ENCODE data around the gene IL1RN. TPM values are rescaled to one million over a fixed set of nuclear protein-coding genes. Genes with fewer than 3 reads are reported as not detected.

The IL1RN gene
- total and polyA plus RNA-seq, 2 donors (not counting 3 experiments of a cell fraction or from before 2014, with no cell fraction given) = not detected

DNA sequence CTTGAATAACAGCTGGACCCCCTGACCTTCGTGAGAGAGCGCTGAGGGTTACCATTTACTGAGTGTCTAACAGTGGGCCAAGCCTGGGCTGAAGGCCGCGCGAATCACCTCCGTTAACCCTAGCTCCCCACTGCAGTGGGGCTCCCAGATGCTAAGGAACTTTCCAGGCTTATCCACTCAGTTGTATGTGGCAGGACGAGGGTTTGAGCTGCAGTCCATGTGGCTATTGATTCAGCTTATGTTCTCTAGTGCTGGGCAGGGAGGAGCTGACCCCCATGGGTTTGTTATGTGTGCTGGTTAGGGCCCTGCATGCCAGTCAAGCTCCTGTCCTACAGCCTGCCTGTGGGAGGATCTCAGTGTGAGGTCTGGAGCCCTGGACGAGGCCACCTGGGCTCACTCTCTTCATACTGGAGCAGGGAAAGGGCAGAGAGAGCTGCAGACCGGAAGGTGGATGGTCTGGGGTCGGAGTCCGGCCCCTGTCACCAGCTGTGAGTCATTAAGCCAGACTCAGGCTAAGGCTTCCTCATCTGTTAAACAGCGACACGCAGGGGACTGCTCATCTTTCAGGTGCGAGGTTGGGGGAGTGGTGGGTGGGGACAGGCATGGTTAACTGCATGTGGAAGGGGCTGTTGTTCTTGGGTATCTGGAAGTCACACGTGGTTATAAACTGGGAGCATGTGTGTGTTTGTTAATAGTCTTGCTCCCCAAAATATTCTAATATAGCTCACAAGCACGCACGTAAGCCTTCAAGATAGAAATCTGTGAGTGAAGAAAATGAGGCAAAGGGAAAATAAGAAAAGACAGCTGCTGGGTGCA lies 52.9 kb downstream of the IL1RN start:
- dilution Hi-C loops (cut with MboI; ENCODE audit: extremely low pct_ligation_motif_present, low sequenced_read_pairs) = no loop called here
- Histone ChIP-seq H4K20me1 (replicated peaks; ENCODE audit: control insufficient read depth, extremely low read depth, insufficient read depth, low read length) (no peaks in the 10 kb centered on the region), H3K27ac (ENCODE audit: insufficient read depth, low read depth, low read length) (no peak overlapping the region), H3K4me3 (replicated peaks in 1 of 3; ENCODE audit: insufficient read depth in 1 of 3, low read depth in 1 of 3, low read length in 3 of 3) (no peak overlapping the region), H3K27me3 (ENCODE audit: control insufficient read depth in 2 of 2, insufficient read depth in 2 of 2, low read length in 2 of 2) (peaks cover 0 to 2% of the 10 kb centered on the region in 2 experiments), H3K36me3 (ENCODE audit: control insufficient read depth in 2 of 2, extremely low read depth in 1 of 2, insufficient read depth in 2 of 2, low read length in 2 of 2) (no peaks in the 10 kb centered on the region), H3K4me1 (ENCODE audit: control insufficient read depth, extremely low read depth, insufficient read depth, low read length) (no peaks in the 10 kb centered on the region), H3K79me2 (ENCODE audit: control insufficient read depth, insufficient read depth, low read length) (no peaks in the 10 kb centered on the region), H3K9me1 (replicated peaks; ENCODE audit: control insufficient read depth, extremely low read depth, insufficient read depth, low read length) (no peaks in the 10 kb centered on the region), H2AFZ (ENCODE audit: low read depth, low read length) (no peak overlapping the region), H3K9ac (replicated peaks; ENCODE audit: extremely low read depth, insufficient read depth, low read length) (no peak overlapping the region), H3K4me2 (ENCODE audit: insufficient read depth, low read length) (no peak overlapping the region), H3K9me3 (replicated peaks; ENCODE audit: control insufficient read depth, insufficient read depth, low read length) (no peaks in the 10 kb centered on the region)
- ChIA-PET CTCF (interaction anchor here (1.0 to 4.2 kb wide), 6 partner anchors 12 to 43 kb away, joined by 3 to 29 read pairs (median 4); no protein-coding TSS in a partner anchor), POLR2A (no interaction called here)
- DNase-seq (ENCODE audit: low read depth, low spot score) (no peak), FAIRE-seq (no peak)
- intact Hi-C loops (cut with micrococcal nuclease) = no loop called here
- no TSS peak for BruUV-seq (replicated peaks)
- no peak for TF ChIP-seq EZH2 (IDR thresholded peaks at IDR 0.05; ENCODE audit: borderline replicate concordance, low read depth, low read length, severe bottlenecking)
- no peak for TF ChIP-seq POLR2AphosphoS5 (IDR thresholded peaks at IDR 0.05; ENCODE audit: insufficient read depth, low read depth, low read length)
- no peak for TF ChIP-seq MYC (IDR thresholded peaks at IDR 0.05; ENCODE audit: low read depth, low read length)
- TF ChIP-seq GATA2 (IDR thresholded peaks at IDR 0.05; ENCODE audit: insufficient read depth, insufficient read length, low read depth, low read length) = no peak
- TF ChIP-seq, protein P1, sequence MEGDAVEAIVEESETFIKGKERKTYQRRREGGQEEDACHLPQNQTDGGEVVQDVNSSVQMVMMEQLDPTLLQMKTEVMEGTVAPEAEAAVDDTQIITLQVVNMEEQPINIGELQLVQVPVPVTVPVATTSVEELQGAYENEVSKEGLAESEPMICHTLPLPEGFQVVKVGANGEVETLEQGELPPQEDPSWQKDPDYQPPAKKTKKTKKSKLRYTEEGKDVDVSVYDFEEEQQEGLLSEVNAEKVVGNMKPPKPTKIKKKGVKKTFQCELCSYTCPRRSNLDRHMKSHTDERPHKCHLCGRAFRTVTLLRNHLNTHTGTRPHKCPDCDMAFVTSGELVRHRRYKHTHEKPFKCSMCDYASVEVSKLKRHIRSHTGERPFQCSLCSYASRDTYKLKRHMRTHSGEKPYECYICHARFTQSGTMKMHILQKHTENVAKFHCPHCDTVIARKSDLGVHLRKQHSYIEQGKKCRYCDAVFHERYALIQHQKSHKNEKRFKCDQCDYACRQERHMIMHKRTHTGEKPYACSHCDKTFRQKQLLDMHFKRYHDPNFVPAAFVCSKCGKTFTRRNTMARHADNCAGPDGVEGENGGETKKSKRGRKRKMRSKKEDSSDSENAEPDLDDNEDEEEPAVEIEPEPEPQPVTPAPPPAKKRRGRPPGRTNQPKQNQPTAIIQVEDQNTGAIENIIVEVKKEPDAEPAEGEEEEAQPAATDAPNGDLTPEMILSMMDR (IDR thresholded peaks at IDR 0.05; ENCODE audit: extremely low read depth in 1 of 2, insufficient read depth in 1 of 2, low read depth in 1 of 2, low read length in 2 of 2) = no peak
- TF ChIP-seq FOS (IDR thresholded peaks at IDR 0.05; ENCODE audit: borderline replicate concordance, insufficient read depth, low read length) = no peak
- TF ChIP-seq JUN (IDR thresholded peaks at IDR 0.05; ENCODE audit: borderline replicate concordance, insufficient read depth, insufficient read length, low read depth) = no peak
